Urinary bladder (tissue), 4 donors: ENCODE results near the gene NUDT2. TPM values are rescaled to one million over a fixed set of nuclear protein-coding genes. Genes with fewer than 3 reads are reported as not detected.
"Not testable (repeated sequence)": the region's sequence is repeated elsewhere in the genome, so short reads cannot be mapped to it uniquely, and the experiment has no call there.

Experiments
- DNase-seq: peaks from one replicate; pipeline ENCODE4 v3.0.0-alpha.2; 2015; ENCODE audit errors: extremely low spot score
- H3K27ac ChIP-seq: one replicate; pipeline ENCODE4 v1.5.1; 2013; ENCODE audit warnings: low read depth, mild to moderate bottlenecking, moderate library complexity
- H3K36me3 ChIP-seq: one replicate; pipeline ENCODE4 v1.6.1; 2013; ENCODE audit warnings: mild to moderate bottlenecking, moderate library complexity; ENCODE audit not compliant: insufficient read depth
- H3K4me1 ChIP-seq: one replicate; pipeline ENCODE4 v1.6.1; 2013; ENCODE audit warnings: mild to moderate bottlenecking, moderate library complexity; ENCODE audit not compliant: insufficient read depth
- H3K4me3 ChIP-seq: one replicate; pipeline ENCODE4 v1.5.1; 2013; ENCODE audit warnings: low read depth, low read length
- WGBS: extraction: QIAGEN DNeasy Blood & Tissue Kit; methylation state at CpG from one replicate; pipeline ENCODE4 v1.1.7; 2013; 5-methylcytosine and 5-hydroxymethylcytosine counted together
- polyA plus RNA-seq: library from polyadenylated mRNA; stranded (reverse); fragments of 200-250 nt; gene quantifications from one replicate; pipeline ENCODE4 v1.2.3, GENCODE V29; 2013
- total RNA-seq: library from RNA; depleted of rRNA; stranded (reverse); fragments of >200 nt; gene quantifications from one replicate; pipeline ENCODE4 v1.2.3, GENCODE V29; 2014
- donor health status: healthy with polysubstance abuse.
- donor health status: healthy.

Gene NUDT2
- total RNA-seq (22.1 TPM), polyA plus RNA-seq (36.2 TPM)

DNA sequence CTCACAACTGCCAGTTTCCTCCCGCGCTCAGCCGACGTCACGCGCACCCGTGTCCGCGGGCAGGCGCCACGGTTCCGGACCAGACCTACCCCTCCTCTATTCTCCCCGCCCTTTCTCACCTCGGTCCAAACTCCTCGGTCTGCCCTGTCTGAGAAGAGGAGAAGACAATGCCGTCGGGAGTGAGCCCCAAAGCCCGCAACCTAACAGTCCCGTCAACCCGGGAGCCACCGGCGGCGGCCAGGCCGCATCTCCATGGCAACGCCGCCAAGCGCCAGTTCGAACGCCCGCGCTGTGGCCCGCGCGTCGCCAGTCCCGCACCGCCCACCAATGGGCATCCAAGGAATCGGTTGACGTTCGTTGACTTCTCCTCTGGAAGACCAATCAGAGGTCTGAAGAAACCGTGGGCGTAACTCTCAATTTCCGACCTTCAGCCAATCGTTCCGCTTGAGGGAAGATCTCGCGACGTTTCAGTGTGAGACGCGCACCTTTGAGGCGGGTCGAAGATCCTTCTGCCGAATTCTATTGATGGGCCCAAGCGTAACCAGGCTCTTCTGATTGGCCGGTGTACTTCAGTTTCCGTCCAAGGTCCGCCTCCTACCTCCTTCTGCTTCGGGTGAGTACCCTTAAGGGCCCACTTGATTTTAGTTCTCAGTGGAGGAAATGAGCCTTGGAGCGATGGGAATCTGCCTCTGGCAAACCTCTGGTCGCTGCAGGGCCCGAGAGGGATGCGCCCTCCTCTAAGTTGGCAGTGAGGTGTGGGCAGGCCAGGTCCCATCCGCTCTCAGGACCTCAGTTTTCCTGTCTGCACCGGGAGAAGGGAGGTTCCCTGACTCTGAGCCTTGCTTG is at the start of gene NUDT2, which contains the start of gene KIF24:
TSS of gene NUDT2 (plus strand) at position 583 of the 846 bp plus-strand sequence. CDS start 9,471 bp downstream, outside the sequence.
TSS of gene KIF24 (minus strand) at position 282 of the 846 bp plus-strand sequence. CDS start 17,922 bp downstream, outside the sequence.
- WGBS: under 1% methylated on average over 64 of the region's 64 CpGs
- DNase-seq: peak; percentile 100

GRCh38 chr9:34282096-34282495 is 47.3 kb upstream of the NUDT2 start:
- no peak overlapping the region for H3K4me3 ChIP-seq
- WGBS: 39% methylated on average over 1 of the region's 1 CpG

More for the DNA sequence above, at the start of gene NUDT2, which contains the start of gene KIF24:
- Histone ChIP-seq H3K4me3 (peak within 1 kb of the TSS; percentile 49), H3K36me3 (no peaks in the 10 kb centered on the region), H3K4me1 (peaks cover 1% of the 10 kb centered on the region), H3K27ac (peak within 1 kb of the TSS; percentile 85)

DNA sequence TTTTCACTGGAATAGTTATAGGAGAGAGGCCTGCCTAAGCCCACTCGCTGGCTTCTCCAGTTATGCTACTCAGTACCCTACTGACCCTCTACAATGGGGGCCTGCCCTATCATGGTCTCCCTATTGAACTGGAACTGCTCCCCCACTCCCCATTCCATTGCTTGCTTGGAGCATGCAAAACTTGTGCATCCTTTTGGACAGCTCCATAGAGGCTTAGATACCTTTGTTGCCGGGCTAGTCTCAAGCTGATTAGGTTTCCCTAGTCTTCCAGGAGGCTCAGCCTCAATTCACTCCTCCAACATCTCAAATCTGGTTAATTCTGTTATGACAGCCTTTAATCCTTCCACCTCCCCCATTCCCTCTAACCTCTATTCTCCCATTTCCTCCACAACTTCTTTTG is 40.2 kb upstream of the NUDT2 start:
- H3K36me3 ChIP-seq: no peaks in the 10 kb centered on the region
- H3K4me3 ChIP-seq: no peak overlapping the region
- no peak for DNase-seq
- WGBS: 79% methylated on average over 2 of the region's 2 CpGs
- H3K4me1 ChIP-seq: no peaks in the 10 kb centered on the region
- H3K27ac ChIP-seq: no peak overlapping the region

More at GRCh38 chr9:34282096-34282495, 47.3 kb upstream of the NUDT2 start:
- H3K27ac ChIP-seq: no peak overlapping the region
- no peak for DNase-seq
- no peaks in the 10 kb centered on the region for H3K36me3 ChIP-seq
- no peaks in the 10 kb centered on the region for H3K4me1 ChIP-seq

DNA sequence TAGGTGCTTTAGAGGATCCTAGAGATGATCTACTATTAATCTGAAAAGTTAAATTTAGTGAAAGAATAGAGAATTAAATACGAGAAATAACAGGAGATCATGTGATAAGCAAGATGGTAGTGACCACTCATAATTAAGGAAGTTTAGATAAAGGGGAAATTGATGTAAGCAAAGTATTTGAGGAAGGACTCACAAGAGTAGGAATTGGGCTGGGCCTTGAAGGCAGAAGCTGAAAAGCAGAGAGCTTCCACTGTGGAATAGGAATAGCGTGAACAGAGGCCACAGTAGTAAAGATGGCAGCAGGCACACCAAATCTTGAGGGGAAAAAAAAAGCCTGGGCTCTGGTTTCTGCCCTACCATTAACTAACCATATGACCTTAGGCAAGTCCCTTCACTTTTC is 38.3 kb upstream of the NUDT2 start:
- H3K4me3 ChIP-seq: no peak overlapping the region
- H3K27ac ChIP-seq: no peak overlapping the region
- H3K36me3 ChIP-seq: no peaks in the 10 kb centered on the region
- no peaks in the 10 kb centered on the region for H3K4me1 ChIP-seq
- no peak for DNase-seq
- 88% methylated on average over 2 of the region's 2 CpGs for WGBS

DNA sequence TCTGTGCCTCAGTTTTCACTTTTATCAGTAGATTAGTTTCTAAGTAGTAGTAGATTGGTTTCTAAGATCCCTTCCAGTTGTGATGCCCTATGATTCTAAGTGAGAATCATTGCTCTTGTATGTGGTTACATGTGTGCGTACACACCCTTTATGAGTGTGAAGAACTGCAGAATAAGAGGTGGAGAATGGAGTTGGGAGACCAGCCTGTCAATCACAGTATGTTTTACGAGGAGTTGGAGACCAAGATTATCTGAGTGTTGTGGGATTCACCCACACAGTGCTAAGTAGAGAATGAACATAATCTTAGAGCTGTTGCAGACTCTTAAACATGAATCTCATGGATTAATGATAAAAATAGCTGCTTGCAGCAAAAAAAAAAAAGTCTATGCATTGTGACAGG is 37.9 kb upstream of the NUDT2 start:
- H3K4me3 ChIP-seq: no peak overlapping the region
- no peaks in the 10 kb centered on the region for H3K4me1 ChIP-seq
- no peak overlapping the region for H3K27ac ChIP-seq
- no peak for DNase-seq
- WGBS: 83% methylated on average over 2 of the region's 2 CpGs
- no peaks in the 10 kb centered on the region for H3K36me3 ChIP-seq

DNA sequence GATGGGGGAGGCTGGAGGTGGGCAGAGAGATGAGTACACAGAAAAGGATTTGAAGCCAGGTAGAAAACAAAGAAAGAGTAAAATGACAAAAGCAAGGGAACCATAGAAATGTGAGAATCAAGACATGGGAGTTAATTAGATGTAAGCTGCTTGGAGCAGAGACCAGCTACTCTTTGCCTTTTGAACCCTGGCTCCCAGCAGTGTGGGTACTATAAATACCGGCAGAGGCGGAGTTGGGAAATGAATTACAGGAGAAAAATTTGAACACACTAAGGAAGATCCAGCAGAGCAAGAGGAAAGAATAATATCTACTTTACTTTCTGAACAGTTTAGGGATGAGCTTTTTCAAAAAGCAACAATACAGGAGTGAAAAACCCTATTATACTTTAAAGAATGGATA is 36.8 kb upstream of the NUDT2 start:
- no peak overlapping the region for H3K27ac ChIP-seq
- no peaks in the 10 kb centered on the region for H3K4me1 ChIP-seq
- no peak overlapping the region for H3K4me3 ChIP-seq
- WGBS: 54% methylated on average over 2 of the region's 2 CpGs
- DNase-seq: no peak
- H3K36me3 ChIP-seq: no peaks in the 10 kb centered on the region

GRCh38 chr9:34301064-34301463 is 28.3 kb upstream of the NUDT2 start:
- not testable (repeated sequence) for H3K4me1 ChIP-seq, H3K27ac ChIP-seq, DNase-seq, H3K4me3 ChIP-seq, H3K36me3 ChIP-seq
- WGBS: 88% methylated on average over 7 of the region's 7 CpGs

DNA sequence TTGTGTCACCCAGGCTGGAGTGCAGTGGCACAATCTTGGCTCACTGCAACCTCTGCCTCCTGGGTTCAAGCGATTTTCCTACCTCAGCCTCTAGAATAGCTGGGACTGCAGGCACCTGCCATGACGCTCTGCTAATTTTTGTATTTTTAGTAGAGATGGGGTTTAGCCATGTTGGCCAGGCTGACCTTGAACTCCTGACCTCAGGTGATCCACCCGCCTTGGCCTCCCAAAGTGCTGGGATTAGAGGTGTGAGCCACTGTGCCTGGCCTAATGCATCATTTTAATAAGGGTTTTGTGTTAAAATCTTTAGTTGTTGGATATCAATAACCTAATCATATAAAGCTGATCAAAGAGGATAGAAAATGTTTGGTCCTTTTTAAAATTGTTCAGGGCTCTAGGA is 21.1 kb upstream of the NUDT2 start:
- H3K36me3 ChIP-seq, H3K4me1 ChIP-seq, DNase-seq, H3K27ac ChIP-seq, H3K4me3 ChIP-seq: not testable (repeated sequence)
- WGBS: over 99% methylated on average over 3 of the region's 3 CpGs

GRCh38 chr9:34310215-34310614 is 19.2 kb upstream of the NUDT2 start:
- Histone ChIP-seq H3K36me3 (no peaks in the 10 kb centered on the region), H3K27ac (no peak overlapping the region)
- 97% methylated on average over 1 of the region's 1 CpG for WGBS

DNA sequence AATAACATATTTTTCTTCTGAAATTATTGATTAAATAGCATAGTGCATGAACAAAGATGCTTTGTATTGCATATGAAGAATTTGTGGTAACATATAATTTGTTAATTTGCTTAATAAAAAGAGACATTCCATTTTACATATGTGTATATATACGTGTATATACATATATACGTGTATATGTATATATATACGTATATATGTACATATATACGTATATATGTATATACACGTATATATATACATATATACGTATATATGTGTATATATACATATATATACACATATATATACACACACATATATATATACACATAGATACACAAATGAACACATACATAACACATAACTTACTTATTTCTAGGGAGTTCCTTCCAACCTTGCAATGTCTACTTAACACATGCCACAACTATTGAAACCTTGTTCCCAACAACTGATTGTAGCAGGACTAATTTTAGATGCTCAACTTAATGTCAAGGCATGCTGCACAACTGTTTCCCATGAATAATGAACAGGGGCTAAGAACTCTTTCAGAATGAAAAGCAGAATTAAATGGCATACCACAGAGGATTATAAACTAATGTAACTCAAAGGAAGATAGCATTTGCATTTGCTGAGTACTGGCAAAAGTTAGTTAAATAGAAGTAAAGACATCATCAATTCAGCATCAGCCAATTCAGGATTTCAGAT is 17.7 kb upstream of the NUDT2 start:
- WGBS: 92% methylated on average over 6 of the region's 6 CpGs
- H3K36me3 ChIP-seq: no peaks in the 10 kb centered on the region
- DNase-seq: no peak
- no peak overlapping the region for H3K4me3 ChIP-seq
- no peaks in the 10 kb centered on the region for H3K4me1 ChIP-seq
- H3K27ac ChIP-seq: no peak overlapping the region

More at GRCh38 chr9:34310215-34310614, 19.2 kb upstream of the NUDT2 start:
- Histone ChIP-seq H3K4me3 (no peak overlapping the region), H3K4me1 (no peaks in the 10 kb centered on the region)
- no peak for DNase-seq

- WGBS: 89% methylated on average over 2 of the region's 2 CpGs
- no peak for DNase-seq
- no peak overlapping the region for H3K27ac ChIP-seq
- H3K4me1 ChIP-seq: no peaks in the 10 kb centered on the region
- no peak overlapping the region for H3K4me3 ChIP-seq
- no peaks in the 10 kb centered on the region for H3K36me3 ChIP-seq
Measured at GRCh38 chr9:34317436-34317835, 11.9 kb upstream of the NUDT2 start.

GRCh38 chr9:34318163-34318790 is 11.1 kb upstream of the NUDT2 start:
- 96% methylated on average over 44 of the region's 44 CpGs for WGBS
- no peak for DNase-seq
- Histone ChIP-seq H3K27ac (no peak overlapping the region), H3K36me3 (no peaks in the 10 kb centered on the region), H3K4me3 (no peak overlapping the region), H3K4me1 (no peaks in the 10 kb centered on the region)

- H3K4me3 ChIP-seq: no peak overlapping the region
- WGBS: 95% methylated on average over 7 of the region's 7 CpGs
- H3K4me1 ChIP-seq: no peaks in the 10 kb centered on the region
- DNase-seq: no peak
- no peak overlapping the region for H3K27ac ChIP-seq
- H3K36me3 ChIP-seq: no peaks in the 10 kb centered on the region
Measured at GRCh38 chr9:34321451-34321850, 7.9 kb upstream of the NUDT2 start.
